HUES48 (cell line): ENCODE measurements around the gene ENPP6.

Source experiments
- H3K27ac ChIP-seq: one replicate; pipeline ENCODE4 v1.7.0; 2013; ENCODE audit warnings: low read depth, low read length, inconsistent platforms
- H3K27me3 ChIP-seq: 2 replicates; pipeline ENCODE4 v1.6.1; 2013; ENCODE audit warnings: mild to moderate bottlenecking, low read length; ENCODE audit not compliant: control insufficient read depth, insufficient read depth
- H3K36me3 ChIP-seq: 2 replicates; pipeline ENCODE4 v1.6.1; 2013; ENCODE audit warnings: low read length; ENCODE audit not compliant: control insufficient read depth, insufficient read depth
- H3K4me1 ChIP-seq: 2 replicates; pipeline ENCODE4 v1.6.1; 2013; ENCODE audit warnings: mild to moderate bottlenecking, low read length; ENCODE audit not compliant: control insufficient read depth, insufficient read depth
- H3K4me3 ChIP-seq: 2 replicates; pipeline ENCODE4 v1.5.1; 2013; ENCODE audit warnings: mild to moderate bottlenecking, low read depth, low read length
- H3K9ac ChIP-seq: 2 replicates; pipeline ENCODE4 v1.6.1; 2013; ENCODE audit warnings: mild to moderate bottlenecking, low read depth, low read length, moderate library complexity
- H3K9me3 ChIP-seq: 2 replicates; pipeline ENCODE4 v1.6.1; 2013; ENCODE audit warnings: low read length; ENCODE audit not compliant: control insufficient read depth, insufficient read depth

Gene ENPP6

GRCh38 chr4:184115399-184115798, 102.3 kb downstream of the ENPP6 start:
- no peaks in the 10 kb centered on the region for H3K27me3 ChIP-seq
- no peak overlapping the region for H3K4me3 ChIP-seq
- H3K36me3 ChIP-seq = no peaks in the 10 kb centered on the region
- no peak overlapping the region for H3K9ac ChIP-seq
- no peaks in the 10 kb centered on the region for H3K9me3 ChIP-seq
- no peak overlapping the region for H3K27ac ChIP-seq
- no peaks in the 10 kb centered on the region for H3K4me1 ChIP-seq

DNA sequence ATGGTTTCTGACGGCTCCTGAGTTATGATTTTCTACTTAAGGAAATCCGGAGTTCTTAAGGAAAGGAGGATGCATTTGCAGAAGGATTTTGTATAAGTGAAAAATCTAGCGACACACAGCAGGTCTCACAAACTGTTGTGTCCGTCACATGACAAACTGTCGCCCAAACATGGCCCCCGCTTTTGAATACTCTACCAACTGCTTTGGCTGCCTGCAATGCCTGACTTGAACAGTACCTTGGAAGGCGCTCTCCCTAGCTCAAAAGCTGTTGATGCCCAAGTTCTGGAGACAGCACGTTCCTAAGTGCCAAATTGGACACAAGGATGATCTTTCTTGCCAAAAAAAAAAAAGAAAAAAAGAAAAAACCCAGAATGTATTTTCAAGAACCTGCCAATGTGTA, 103.2 kb downstream of the ENPP6 start:
- Histone ChIP-seq H3K27ac (no peak overlapping the region), H3K4me3 (no peak overlapping the region), H3K9ac (no peak overlapping the region), H3K27me3 (no peaks in the 10 kb centered on the region), H3K4me1 (no peaks in the 10 kb centered on the region), H3K36me3 (no peaks in the 10 kb centered on the region), H3K9me3 (no peaks in the 10 kb centered on the region)

GRCh38 chr4:184112006-184112550, 105.6 kb downstream of the ENPP6 start:
- H3K36me3 ChIP-seq = no peaks in the 10 kb centered on the region
- H3K4me1 ChIP-seq = no peaks in the 10 kb centered on the region
- no peaks in the 10 kb centered on the region for H3K27me3 ChIP-seq
- no peak overlapping the region for H3K9ac ChIP-seq
- no peaks in the 10 kb centered on the region for H3K9me3 ChIP-seq
- H3K27ac ChIP-seq = no peak overlapping the region
- no peak overlapping the region for H3K4me3 ChIP-seq

DNA sequence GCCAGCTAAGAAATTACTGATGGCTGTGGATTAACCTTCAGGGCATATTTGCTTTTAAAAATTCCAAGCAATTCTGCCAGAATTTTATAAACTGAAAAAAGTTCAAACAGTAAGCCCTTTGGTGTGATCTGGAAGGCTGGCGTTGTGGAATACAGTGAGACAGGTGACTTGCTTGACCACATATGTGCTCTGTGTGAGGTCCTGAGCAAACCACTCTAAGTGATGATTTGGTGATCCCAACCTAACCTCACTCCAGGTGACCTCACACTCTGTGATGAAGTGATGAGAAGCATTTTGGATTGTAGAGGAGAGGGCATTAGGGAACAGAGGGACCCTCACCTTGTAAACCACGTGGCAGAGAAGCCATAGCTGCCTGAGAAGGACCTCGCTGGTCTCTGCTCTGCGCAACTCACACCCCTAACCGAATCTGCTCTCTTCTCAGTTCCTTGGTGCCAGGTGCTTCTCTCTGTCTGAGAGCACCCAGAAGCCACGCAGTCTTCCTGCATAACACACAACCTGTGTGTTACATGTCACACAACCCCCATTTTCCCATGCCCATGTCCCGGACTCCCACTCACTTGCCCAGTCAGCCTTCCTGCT, 106.3 kb downstream of the ENPP6 start:
- H3K36me3 ChIP-seq = no peaks in the 10 kb centered on the region
- H3K4me1 ChIP-seq = no peaks in the 10 kb centered on the region
- no peak overlapping the region for H3K9ac ChIP-seq
- no peaks in the 10 kb centered on the region for H3K9me3 ChIP-seq
- no peaks in the 10 kb centered on the region for H3K27me3 ChIP-seq
- no peak overlapping the region for H3K4me3 ChIP-seq
- H3K27ac ChIP-seq = no peak overlapping the region

DNA sequence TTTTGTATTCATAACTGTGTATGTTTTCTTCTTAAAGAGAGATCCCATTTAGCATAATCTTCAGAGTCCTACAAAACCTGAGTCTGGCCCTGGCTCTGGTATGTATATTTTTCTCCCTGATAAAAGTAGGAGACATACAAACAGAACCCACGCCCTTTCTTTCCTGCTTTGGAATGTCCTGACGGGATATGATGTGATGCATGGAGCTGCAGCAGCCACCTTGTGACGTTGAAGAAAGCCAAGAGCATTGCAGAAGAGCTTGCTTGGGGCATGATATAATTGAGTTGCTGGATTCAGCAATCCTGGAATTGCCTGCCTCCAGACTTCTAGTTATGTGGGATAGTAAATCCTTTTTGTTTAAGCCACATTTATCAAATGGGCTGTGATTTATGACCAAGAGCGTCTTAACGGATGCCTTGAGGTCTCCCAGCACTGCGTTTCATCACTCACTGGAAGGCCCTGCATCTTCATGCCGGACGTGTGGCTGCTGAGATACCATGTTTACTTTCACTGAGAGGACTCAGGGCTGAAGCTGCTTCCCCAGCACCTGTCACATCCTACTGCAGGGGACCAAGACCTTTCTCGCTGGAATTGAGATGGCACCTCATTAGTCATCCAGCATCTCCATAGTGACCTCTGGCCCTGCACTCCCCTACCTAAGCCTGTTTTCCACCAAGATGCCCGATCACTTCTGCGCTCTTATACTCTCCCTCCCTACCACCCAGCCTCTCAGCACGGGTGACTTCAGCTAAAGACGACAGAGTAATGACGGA, 107.0 kb downstream of the ENPP6 start:
- Histone ChIP-seq H3K36me3 (no peaks in the 10 kb centered on the region), H3K9me3 (no peaks in the 10 kb centered on the region), H3K4me1 (no peaks in the 10 kb centered on the region), H3K27me3 (no peaks in the 10 kb centered on the region), H3K4me3 (no peak overlapping the region), H3K27ac (no peak overlapping the region), H3K9ac (no peak overlapping the region)

- Histone ChIP-seq H3K27ac (no peak overlapping the region), H3K4me3 (no peak overlapping the region), H3K27me3 (no peaks in the 10 kb centered on the region), H3K9me3 (no peaks in the 10 kb centered on the region), H3K36me3 (no peaks in the 10 kb centered on the region), H3K4me1 (peaks cover 4% of the 10 kb centered on the region; the same call in 1 of the 2 replicates), H3K9ac (no peak overlapping the region)
Observed at GRCh38 chr4:184108006-184108501, 109.6 kb downstream of the ENPP6 start.

DNA sequence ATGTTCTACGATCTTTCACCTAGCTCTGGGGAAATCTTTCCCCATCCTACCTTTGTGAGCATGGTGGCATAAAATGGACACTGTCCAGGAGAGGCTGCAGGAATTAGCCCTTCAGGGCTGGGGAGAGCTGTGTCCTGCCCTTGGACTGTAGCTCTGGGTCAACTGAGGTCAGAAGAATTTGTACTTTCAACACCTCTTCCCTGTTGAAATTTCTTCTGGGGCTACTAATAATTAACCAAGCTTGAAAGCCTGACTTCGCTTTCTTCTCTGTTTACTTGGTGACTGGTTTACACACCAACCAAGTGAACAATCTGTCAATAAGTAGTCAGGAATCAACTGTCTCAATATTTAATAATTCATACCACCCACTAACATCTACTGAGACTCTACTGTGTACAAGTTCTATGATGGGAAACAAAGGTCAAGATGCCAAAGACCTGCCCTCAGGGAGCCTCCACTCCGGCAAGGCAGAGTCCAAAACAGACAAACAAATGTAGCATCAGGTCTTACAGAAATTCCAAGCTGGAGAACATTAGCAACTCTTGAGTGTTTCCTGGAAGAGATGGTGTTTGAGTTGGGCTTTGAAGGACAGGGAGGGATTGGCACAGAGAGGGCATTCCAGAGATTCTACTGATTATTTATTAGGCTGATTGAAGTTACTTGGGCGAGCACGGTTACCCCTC, 113.1 kb downstream of the ENPP6 start:
- H3K27ac ChIP-seq = no peak overlapping the region
- peaks cover 4% of the 10 kb centered on the region; the same call in 1 of the 2 replicates for H3K4me1 ChIP-seq
- H3K9ac ChIP-seq = no peak overlapping the region
- H3K9me3 ChIP-seq = no peaks in the 10 kb centered on the region
- no peak overlapping the region for H3K4me3 ChIP-seq
- no peaks in the 10 kb centered on the region for H3K36me3 ChIP-seq
- no peaks in the 10 kb centered on the region for H3K27me3 ChIP-seq

DNA sequence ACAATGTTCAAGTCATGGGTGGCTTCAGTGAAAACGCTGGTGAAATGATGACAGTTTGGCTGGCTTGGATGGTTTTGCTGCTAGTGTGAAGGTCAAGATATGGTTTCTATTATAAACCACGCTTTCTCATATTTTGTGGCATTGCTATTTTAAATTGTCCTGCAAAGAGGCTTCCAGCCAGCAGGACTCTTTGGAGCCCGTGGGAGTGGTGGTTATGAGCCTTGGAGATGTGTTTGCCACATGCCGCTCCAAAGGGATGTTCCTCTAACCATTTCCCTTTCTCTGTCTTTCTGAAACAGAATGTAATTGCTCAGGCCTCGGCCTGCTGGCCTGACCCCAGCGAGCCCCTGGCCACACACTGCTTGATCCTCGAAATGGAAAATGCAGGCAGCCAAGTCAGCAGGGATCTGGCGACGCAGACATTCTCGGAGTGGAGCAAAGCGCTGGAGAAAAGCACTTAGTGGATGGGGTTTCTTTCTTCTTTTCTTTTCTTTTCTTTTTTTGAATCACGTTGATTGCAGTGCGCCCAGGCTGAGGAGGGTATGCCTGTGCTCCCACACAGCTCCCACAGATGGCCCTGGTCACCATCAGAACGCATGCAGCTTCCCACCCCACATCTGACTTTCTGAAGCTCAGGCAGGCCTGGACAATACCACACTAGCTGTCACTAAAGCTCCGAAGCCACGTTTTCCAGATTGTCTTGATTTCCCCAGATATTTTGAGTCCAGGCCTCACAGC, 114.0 kb downstream of the ENPP6 start:
- peaks cover 4% of the 10 kb centered on the region; the same call in 1 of the 2 replicates for H3K4me1 ChIP-seq
- H3K36me3 ChIP-seq = no peaks in the 10 kb centered on the region
- no peaks in the 10 kb centered on the region for H3K27me3 ChIP-seq
- H3K27ac ChIP-seq = peak overlapping the region; percentile 18
- H3K9ac ChIP-seq = no peak overlapping the region
- no peaks in the 10 kb centered on the region for H3K9me3 ChIP-seq
- no peak overlapping the region for H3K4me3 ChIP-seq

GRCh38 chr4:184102927-184103326, 114.7 kb downstream of the ENPP6 start:
- H3K36me3 ChIP-seq = no peaks in the 10 kb centered on the region
- H3K9ac ChIP-seq = no peak overlapping the region
- H3K4me3 ChIP-seq = no peak overlapping the region
- no peaks in the 10 kb centered on the region for H3K27me3 ChIP-seq
- no peak overlapping the region for H3K27ac ChIP-seq
- H3K4me1 ChIP-seq = peaks cover 4% of the 10 kb centered on the region; the same call in 1 of the 2 replicates
- no peaks in the 10 kb centered on the region for H3K9me3 ChIP-seq

DNA sequence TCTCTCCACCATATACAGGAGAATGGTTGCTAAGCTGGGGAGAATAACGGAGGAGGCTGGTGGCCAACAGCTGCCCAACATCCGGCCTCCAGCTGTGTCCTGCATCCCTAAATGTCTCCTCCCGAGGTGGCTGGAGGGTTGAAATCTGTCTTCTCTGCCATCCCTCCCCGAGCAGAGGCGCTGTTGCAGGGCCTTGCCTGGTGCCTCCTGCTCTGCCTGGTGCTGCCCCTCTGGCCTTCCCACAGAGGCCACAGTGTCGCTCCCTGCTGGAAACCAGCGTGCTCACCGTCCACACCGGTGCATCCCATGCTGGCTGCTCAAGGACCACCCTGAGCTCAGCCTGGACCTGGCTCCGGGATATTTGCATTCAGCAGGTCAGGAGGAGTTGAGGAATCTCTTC, 115.2 kb downstream of the ENPP6 start:
- Histone ChIP-seq H3K9me3 (no peaks in the 10 kb centered on the region), H3K4me3 (no peak overlapping the region), H3K27ac (no peak overlapping the region), H3K27me3 (no peaks in the 10 kb centered on the region), H3K36me3 (no peaks in the 10 kb centered on the region), H3K9ac (no peak overlapping the region), H3K4me1 (peaks cover 4% of the 10 kb centered on the region; the same call in 1 of the 2 replicates)
